OCI-LY7 (cell line): ENCODE data around the gene NMT1. TPM values are rescaled to one million over a fixed set of nuclear protein-coding genes. Genes with fewer than 3 reads are reported as not detected.

ENCODE experiments used
- BruUV-seq: library from RNA; stranded (reverse); fragments of 400-500 nt; replicated peaks from 2 replicates; lab custom pipeline; 2021; lab: Mats Ljungman, UMichigan
- CTCF ChIA-PET: fragments of 300-600 bp; sonication (Branson Sonifier 250); formaldehyde crosslinking; loops from one replicate; lab custom pipeline; 2022; ENCODE audit warnings: antibody characterized with exemption; ENCODE audit not compliant: unreplicated experiment; lab: Charles Lee
- POLR2A ChIA-PET: fragments of 300-600 bp; sonication (Branson Sonifier 250); formaldehyde crosslinking; loops from one replicate; lab custom pipeline; 2022; ENCODE audit warnings: antibody characterized with exemption; lab: Charles Lee
- DNase-seq: peaks from one replicate; pipeline ENCODE4 v3.0.0-alpha.2; 2015; ENCODE audit warnings: low spot score
- H2AFZ ChIP-seq: fragments of 200-600 bp; sonication (generic), shearing (Covaris generic); 2 replicates; pipeline ENCODE4 v1.6.1; 2014; ENCODE audit warnings: mild to moderate bottlenecking, antibody characterized with exemption, low read length, moderate library complexity
- H3K27ac ChIP-seq: fragments of 200-600 bp; sonication (generic); 2 replicates; pipeline ENCODE4 v1.5.1; 2014; ENCODE audit warnings: mixed run types, low read depth, mild to moderate bottlenecking, moderate library complexity, low read length, inconsistent platforms; ENCODE audit not compliant: poor library complexity, severe bottlenecking
- H3K36me3 ChIP-seq: fragments of 200-600 bp; sonication (generic); 2 replicates; pipeline ENCODE4 v1.6.1; 2014; ENCODE audit warnings: mild to moderate bottlenecking, antibody characterized with exemption, low read length, moderate library complexity, mixed read lengths; ENCODE audit not compliant: insufficient read depth
- H3K4me1 ChIP-seq: fragments of 200-600 bp; sonication (generic); 2 replicates; pipeline ENCODE4 v1.5.1; 2014; ENCODE audit warnings: mild to moderate bottlenecking, low read length; ENCODE audit not compliant: insufficient read depth, poor library complexity, severe bottlenecking
- H3K4me2 ChIP-seq: fragments of 200-600 bp; sonication (generic); 2 replicates; pipeline ENCODE4 v1.6.1; 2014; ENCODE audit warnings: mild to moderate bottlenecking, low read length
- H3K4me3 ChIP-seq: fragments of 200-600 bp; sonication (generic); 2 replicates; pipeline ENCODE4 v1.5.1; 2014; ENCODE audit warnings: mild to moderate bottlenecking, low read depth, low read length; ENCODE audit not compliant: poor library complexity, severe bottlenecking
- H3K79me2 ChIP-seq: fragments of 200-600 bp; sonication (generic); 2 replicates; pipeline ENCODE4 v1.6.1; 2016; ENCODE audit warnings: low read depth, mild to moderate bottlenecking, low read length, moderate library complexity, mixed read lengths; ENCODE audit not compliant: insufficient read depth
- H3K9me2 ChIP-seq: fragments of 200-600 bp; sonication (generic); 2 replicates; pipeline ENCODE4 v1.6.1; 2016; ENCODE audit warnings: mild to moderate bottlenecking, low read length, mixed read lengths; ENCODE audit not compliant: insufficient read depth
- H3K9me3 ChIP-seq: fragments of 200-600 bp; sonication (generic); 2 replicates; pipeline ENCODE4 v1.6.1; 2014; ENCODE audit warnings: mild to moderate bottlenecking, mixed run types, low read length, mixed read lengths
- H4K20me1 ChIP-seq: fragments of 200-600 bp; sonication (generic); 2 replicates; pipeline ENCODE4 v1.6.1; 2014; ENCODE audit warnings: mild to moderate bottlenecking, antibody characterized with exemption, low read length, moderate library complexity, mixed read lengths; ENCODE audit not compliant: insufficient read depth
- CTCF ChIP-seq: fragments of 200-600 bp; sonication (generic); conservative IDR thresholded peaks from 2 replicates; pipeline ENCODE4 v1.5.1; 2014; ENCODE audit warnings: mild to moderate bottlenecking, antibody characterized with exemption, low read length, moderate library complexity, mixed read lengths
- EZH2phosphoT487 ChIP-seq: fragments of 200-600 bp; sonication (generic); IDR thresholded peaks from 2 replicates; pipeline ENCODE4 v1.6.1; 2018; ENCODE audit warnings: low read depth, borderline replicate concordance, mild to moderate bottlenecking, mixed run types, antibody characterized with exemption, low read length, moderate library complexity, mixed read lengths
- intact Hi-C: fragments of 100-400 bp; cut with micrococcal nuclease; formaldehyde crosslinking; loops from one replicate; pipeline ENCODE4 v1.10.0; 2022; ENCODE audit not compliant: unreplicated experiment
- total RNA-seq, 2 experiments: library from RNA; depleted of rRNA in 1 of 2; stranded (reverse); fragments of >200 nt in 1 of 2; shearing (Covaris generic) in 1 of 2; gene quantifications; 2 replicates each; pipeline ENCODE4 v1.2.3, GENCODE V29; 2014 to 2022

The NMT1 gene
- total RNA-seq, 2 experiments from 2014 or later: 82.3 to 134 TPM

- Histone ChIP-seq H2AFZ (no peak overlapping the region), H3K4me2 (no peak overlapping the region), H3K9me2 (no peaks in the 10 kb centered on the region), H4K20me1 (no peaks in the 10 kb centered on the region), H3K4me1 (peaks cover 14% of the 10 kb centered on the region), H3K79me2 (no peaks in the 10 kb centered on the region), H3K27ac (no peak overlapping the region), H3K36me3 (peaks cover 16% of the 10 kb centered on the region; the same call in 1 of the 2 replicates), H3K9me3 (no peaks in the 10 kb centered on the region), H3K4me3 (no peak overlapping the region)
- intact Hi-C loops: loop anchor here (1.0 to 2.0 kb wide), 2 partner anchors 102 to 111 kb away; partner anchors contain the start of gene PLCD3
- ChIA-PET CTCF (interaction anchor here (1.1 kb wide), 1 partner anchor 102 kb away, joined by 3 read pairs; no protein-coding TSS in a partner anchor), POLR2A (interaction anchor here (0.6 kb wide), 1 partner anchor 127 kb away, joined by 5 read pairs; no protein-coding TSS in a partner anchor)
- no peak for DNase-seq
- BruUV-seq: no TSS peak
- TF ChIP-seq CTCF (peak; percentile 60; the same call in 1 of the 2 replicates), EZH2phosphoT487 (no peak)
Observed at GRCh38 chr17:45022288-45022648, 38.8 kb upstream of the NMT1 start.

GRCh38 chr17:45022655-45023339 is 38.3 kb upstream of the NMT1 start:
- POLR2A ChIA-PET: no interaction called here
- H3K79me2 ChIP-seq: no peaks in the 10 kb centered on the region
- no peak overlapping the region for H3K27ac ChIP-seq
- H2AFZ ChIP-seq: no peak overlapping the region
- peaks cover 16% of the 10 kb centered on the region; the same call in 1 of the 2 replicates for H3K36me3 ChIP-seq
- H3K4me3 ChIP-seq: no peak overlapping the region
- H4K20me1 ChIP-seq: no peaks in the 10 kb centered on the region
- intact Hi-C loops: loop anchor here (1.0 to 2.0 kb wide), 2 partner anchors 102 to 110 kb away; partner anchors contain the start of gene PLCD3
- no peaks in the 10 kb centered on the region for H3K9me3 ChIP-seq
- no peaks in the 10 kb centered on the region for H3K9me2 ChIP-seq
- CTCF ChIA-PET: interaction anchor here (1.1 kb wide), 1 partner anchor 103 kb away, joined by 3 read pairs; no protein-coding TSS in a partner anchor
- DNase-seq: no peak
- H3K4me2 ChIP-seq: no peak overlapping the region
- no TSS peak for BruUV-seq
- TF ChIP-seq CTCF (no peak), EZH2phosphoT487 (no peak)
- peaks cover 14% of the 10 kb centered on the region for H3K4me1 ChIP-seq

GRCh38 chr17:45029096-45029495 is 32.0 kb upstream of the NMT1 start:
- intact Hi-C loops: no loop called here
- Histone ChIP-seq H3K4me2 (no peak overlapping the region), H3K4me1 (no peaks in the 10 kb centered on the region), H4K20me1 (no peaks in the 10 kb centered on the region), H3K27ac (no peak overlapping the region), H3K9me2 (no peaks in the 10 kb centered on the region), H3K9me3 (no peaks in the 10 kb centered on the region), H3K4me3 (no peak overlapping the region), H2AFZ (no peak overlapping the region), H3K36me3 (peaks cover 60% of the 10 kb centered on the region), H3K79me2 (no peaks in the 10 kb centered on the region)
- ChIA-PET POLR2A (no interaction called here), CTCF (no interaction called here)
- DNase-seq: no peak
- TF ChIP-seq CTCF (no peak), EZH2phosphoT487 (no peak)
- no TSS peak for BruUV-seq
